Testis (tissue), 3 donors: ENCODE measurements around the gene UVSSA. TPM values are rescaled to one million over a fixed set of nuclear protein-coding genes. Genes with fewer than 3 reads are reported as not detected.

Experiments
- DNase-seq: peaks from one replicate; pipeline ENCODE4 v3.0.0-alpha.2; 2019
- H3K27ac ChIP-seq, 2 donors: fragments of 200-600 bp; sonication (generic); one replicate each; pipeline ENCODE4 v1.5.1; 2019
- H3K27me3 ChIP-seq: fragments of 200-600 bp; sonication (generic); one replicate; pipeline ENCODE4 v1.5.1; 2019
- H3K36me3 ChIP-seq: fragments of 200-600 bp; sonication (generic); one replicate; pipeline ENCODE4 v1.5.1; 2017; ENCODE audit warnings: low read depth; ENCODE audit errors: missing control alignments
- H3K4me1 ChIP-seq: fragments of 200-600 bp; sonication (generic); one replicate; pipeline ENCODE4 v1.5.1; 2019
- H3K4me3 ChIP-seq, 2 donors: fragments of 200-600 bp; sonication (generic); one replicate each; pipeline ENCODE4 v1.5.1; 2017 to 2019
- H3K9me3 ChIP-seq: fragments of 200-600 bp; sonication (generic); one replicate; pipeline ENCODE4 v1.5.1; 2017
- CTCF ChIP-seq, 3 experiments: fragments of 450-650 bp in 2 of 3; fragments of 200-600 bp in 1 of 3; sonication (generic) in 1 of 3; IDR thresholded peaks; one replicate each; pipeline ENCODE4 v1.5.1; 2016 to 2019; ENCODE audit warnings: antibody characterized with exemption in 3 of 3, mild to moderate bottlenecking in 2 of 3, moderate library complexity in 1 of 3
- POLR2A ChIP-seq: fragments of 450-650 bp; IDR thresholded peaks from one replicate; pipeline ENCODE4 v1.6.1; 2017; ENCODE audit warnings: antibody characterized with exemption, mild to moderate bottlenecking, moderate library complexity
- WGBS, 2 donors: methylation state at CpG; one replicate each; pipeline ENCODE4 v1.1.5; 2018; 5-methylcytosine and 5-hydroxymethylcytosine counted together
- intact Hi-C: fragments of 100-400 bp; cut with DNase I; formaldehyde crosslinking; loops from one replicate; pipeline ENCODE4 v1.15.1; 2023; ENCODE audit warnings: low total_unique reads
- polyA plus RNA-seq: library from polyadenylated mRNA; stranded (reverse); fragments of 350-450 nt; fragmentation: Illumina TruSeq; extraction: RNeasy Lipid Tissue Mini Kit (QIAGEN cat#74804); gene quantifications from one replicate; pipeline ENCODE4 v1.2.3, GENCODE V29; 2014; ENCODE audit warnings: low read depth, low replicate concordance; ENCODE audit not compliant: insufficient read depth
- total RNA-seq, 2 donors: library from RNA; depleted of rRNA; stranded (reverse); fragments of >200 nt; gene quantifications; one replicate each; pipeline ENCODE4 v1.2.3, GENCODE V29; 2016

Gene UVSSA
- total and polyA plus RNA-seq, 3 donors from 2014 or later, result 35.8 to 94.6 (median 71.5) TPM

DNA sequence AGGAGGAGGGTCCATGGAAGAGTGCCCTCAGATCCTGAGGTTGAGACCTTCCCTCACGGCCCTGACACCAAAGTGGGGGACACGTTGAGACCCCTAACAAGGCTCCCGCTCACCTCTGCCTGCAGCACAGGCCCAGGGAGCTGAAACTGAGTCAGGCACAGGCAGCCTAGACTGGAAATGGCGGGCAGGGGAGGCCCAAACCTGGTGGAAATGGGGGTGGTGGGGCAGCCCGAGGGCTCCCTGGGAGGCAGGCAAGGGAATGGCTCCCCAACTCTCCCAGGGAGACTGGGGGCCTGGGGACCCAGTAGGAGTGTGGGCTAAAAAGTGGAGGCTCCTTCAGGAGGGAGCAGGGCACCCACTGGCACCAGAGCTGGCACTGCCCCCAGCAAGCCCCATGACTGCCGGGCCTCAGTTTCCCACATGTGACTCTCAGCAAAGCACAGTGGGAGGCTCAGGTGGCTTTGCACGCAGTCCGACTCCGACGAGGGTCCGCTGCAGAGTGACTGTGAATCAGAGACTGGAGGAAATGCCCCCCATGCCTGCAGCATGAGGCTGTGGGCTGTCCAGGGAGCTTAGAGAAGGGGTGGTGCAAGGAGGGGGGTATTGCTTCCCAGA, 53.3 kb downstream of the UVSSA start:
- no peaks in the 10 kb centered on the region for H3K27me3 ChIP-seq
- intact Hi-C loops, result no loop called here
- WGBS, 2 donors, result 89 to 90% methylated on average over 10 to 11 of the region's 11 CpGs
- no peaks in the 10 kb centered on the region for H3K9me3 ChIP-seq
- peaks cover 4% of the 10 kb centered on the region for H3K4me1 ChIP-seq
- TF ChIP-seq POLR2A (no peak), CTCF (IDR thresholded peaks at IDR 0.05) (no peak)
- DNase-seq, result peak; percentile 1
- no peak overlapping the region for H3K4me3 ChIP-seq
- H3K27ac ChIP-seq, result no peak overlapping the region
- H3K36me3 ChIP-seq, result no peaks in the 10 kb centered on the region

- Histone ChIP-seq H3K4me3 (no peak overlapping the region), H3K36me3 (no peaks in the 10 kb centered on the region), H3K27ac (no peak overlapping the region), H3K9me3 (no peaks in the 10 kb centered on the region), H3K4me1 (peaks cover 4% of the 10 kb centered on the region), H3K27me3 (no peaks in the 10 kb centered on the region)
- 49 to 50% methylated on average over 3 to 13 of the region's 14 CpGs for WGBS, 2 donors
- peak; percentile 3 for DNase-seq
- intact Hi-C loops, result no loop called here
- TF ChIP-seq POLR2A (no peak), CTCF (IDR thresholded peaks at IDR 0.05) (no peak)
Observed at GRCh38 chr4:1400831-1401408, 53.9 kb downstream of the UVSSA start.

DNA sequence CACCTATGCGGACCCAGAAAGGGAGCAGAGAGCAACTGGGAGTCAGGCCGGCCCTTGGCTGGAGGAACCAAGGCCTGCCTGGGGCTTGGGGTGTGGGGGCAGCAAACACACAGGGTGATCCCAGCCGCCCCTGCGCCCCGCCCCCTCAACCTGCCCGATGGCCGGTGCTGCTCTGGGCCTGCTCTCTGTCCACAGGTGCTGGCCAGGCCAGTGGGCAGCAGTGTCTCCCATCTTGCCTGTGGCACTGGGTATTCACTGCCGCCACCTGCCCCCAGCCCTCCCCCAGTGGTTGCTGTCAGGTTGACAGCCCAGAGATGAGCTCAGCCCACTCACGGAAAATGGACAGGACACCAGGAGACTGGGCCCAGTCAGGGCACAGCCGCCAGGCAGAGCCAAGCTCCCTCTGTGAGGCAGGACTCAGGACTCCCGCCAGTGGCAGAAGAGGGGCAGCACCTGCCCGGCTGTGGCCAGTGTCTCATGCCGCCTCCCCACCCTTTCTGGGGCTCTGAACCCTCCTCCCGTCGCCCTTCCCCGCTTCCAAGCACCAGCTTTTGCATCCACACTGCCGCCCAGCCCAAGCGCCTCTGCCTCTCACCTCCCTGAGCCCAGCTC, 54.5 kb downstream of the UVSSA start:
- Histone ChIP-seq H3K4me3 (no peak overlapping the region), H3K27me3 (no peaks in the 10 kb centered on the region), H3K36me3 (no peaks in the 10 kb centered on the region), H3K27ac (no peak overlapping the region), H3K4me1 (peaks cover 4% of the 10 kb centered on the region), H3K9me3 (no peaks in the 10 kb centered on the region)
- TF ChIP-seq CTCF (IDR thresholded peaks at IDR 0.05), result no peak
- no peak for TF ChIP-seq POLR2A
- WGBS, 2 donors, result 14 to 18% methylated on average over 10 to 18 of the region's 18 CpGs
- intact Hi-C loops, result no loop called here
- DNase-seq, result no peak

DNA sequence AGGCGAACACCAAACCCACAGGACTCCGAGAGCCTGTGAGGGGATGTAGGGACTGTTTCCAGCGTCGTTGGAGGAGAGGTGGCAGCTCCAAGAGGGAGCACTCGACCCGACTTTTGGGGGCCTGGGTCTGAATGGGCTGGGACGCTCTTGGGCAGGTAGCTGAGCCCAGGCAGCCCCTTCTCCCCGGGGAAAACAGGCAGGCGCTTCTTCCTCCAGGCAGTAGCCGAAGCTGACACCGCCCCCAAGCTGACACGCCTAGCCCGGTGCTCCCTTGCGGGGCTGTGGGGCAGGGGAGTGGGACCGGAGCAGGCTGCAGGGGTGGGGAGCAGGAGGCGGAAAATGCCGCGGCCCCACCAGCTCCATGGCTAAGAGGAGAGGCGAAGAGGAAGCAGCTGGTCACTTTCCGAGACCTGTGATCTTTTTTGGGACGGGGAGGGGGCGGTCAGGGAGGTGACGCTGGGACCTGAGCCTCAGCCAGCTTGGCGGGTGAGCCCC, 55.1 kb downstream of the UVSSA start:
- H3K4me1 ChIP-seq, result peaks cover 4% of the 10 kb centered on the region

More for the DNA sequence above, 55.1 kb downstream of the UVSSA start:
- TF ChIP-seq CTCF (IDR thresholded peaks at IDR 0.05) (no peak), POLR2A (no peak)
- H3K4me3 ChIP-seq, result no peak overlapping the region
- intact Hi-C loops, result no loop called here
- peak; percentile 7 for DNase-seq
- H3K36me3 ChIP-seq, result no peaks in the 10 kb centered on the region
- 0 to 7% methylated on average over 2 to 24 of the region's 24 CpGs for WGBS, 2 donors
- no peaks in the 10 kb centered on the region for H3K27me3 ChIP-seq
- no peaks in the 10 kb centered on the region for H3K9me3 ChIP-seq
- no peak overlapping the region for H3K27ac ChIP-seq
